Measurements from ENCODE around the gene NRF1.
"Not testable (repeated sequence)": the region's sequence is repeated elsewhere in the genome, so short reads cannot be mapped to it uniquely, and the experiment has no call there.

Gene NRF1

GRCh38 chr7:129671266-129671665, 59.7 kb downstream of the NRF1 start:
- Mint-ChIP-seq H3K36me3 (ENCODE audit: low read depth) (peaks cover 15% of the 10 kb centered on the region), H3K27ac (no peak overlapping the region), H3K4me1 (ENCODE audit: low read depth) (no peaks in the 10 kb centered on the region), H3K27me3 (ENCODE audit: low read depth) (no peaks in the 10 kb centered on the region), H3K9me3 (peaks cover 8% of the 10 kb centered on the region), H3K4me3 (no peak overlapping the region)

GRCh38 chr7:129674475-129674874, 63.0 kb downstream of the NRF1 start:
- not testable (repeated sequence) for H3K27ac Mint-ChIP-seq; H3K4me1 Mint-ChIP-seq (ENCODE audit: low read depth); H3K4me3 Mint-ChIP-seq; H3K9me3 Mint-ChIP-seq; H3K27me3 Mint-ChIP-seq (ENCODE audit: low read depth)
- H3K36me3 Mint-ChIP-seq (ENCODE audit: low read depth): peaks cover 29% of the 10 kb centered on the region

- H3K27me3 Mint-ChIP-seq (ENCODE audit: low read depth): no peaks in the 10 kb centered on the region
- H3K4me3 Mint-ChIP-seq: no peak overlapping the region
- no peaks in the 10 kb centered on the region for H3K4me1 Mint-ChIP-seq (ENCODE audit: low read depth)
- H3K9me3 Mint-ChIP-seq: peaks cover 8% of the 10 kb centered on the region
- no peak overlapping the region for H3K27ac Mint-ChIP-seq
- H3K36me3 Mint-ChIP-seq (ENCODE audit: low read depth): peaks cover 30% of the 10 kb centered on the region
These were observed 64.0 kb downstream of the NRF1 start for GRCh38 chr7:129675521-129675920.

GRCh38 chr7:129676017-129676897, 64.7 kb downstream of the NRF1 start:
- Mint-ChIP-seq H3K4me3 (no peak overlapping the region), H3K36me3 (ENCODE audit: low read depth) (peaks cover 31% of the 10 kb centered on the region), H3K4me1 (ENCODE audit: low read depth) (no peaks in the 10 kb centered on the region), H3K9me3 (peaks cover 8% of the 10 kb centered on the region), H3K27ac (no peak overlapping the region), H3K27me3 (ENCODE audit: low read depth) (no peaks in the 10 kb centered on the region)

GRCh38 chr7:129677796-129678195, 66.3 kb downstream of the NRF1 start:
- peaks cover 8% of the 10 kb centered on the region for H3K9me3 Mint-ChIP-seq
- no peak overlapping the region for H3K4me3 Mint-ChIP-seq
- H3K27ac Mint-ChIP-seq: no peak overlapping the region
- H3K36me3 Mint-ChIP-seq (ENCODE audit: low read depth): peaks cover 33% of the 10 kb centered on the region
- H3K27me3 Mint-ChIP-seq (ENCODE audit: low read depth): no peaks in the 10 kb centered on the region
- no peaks in the 10 kb centered on the region for H3K4me1 Mint-ChIP-seq (ENCODE audit: low read depth)

GRCh38 chr7:129678606-129679005, 67.1 kb downstream of the NRF1 start:
- H3K27ac Mint-ChIP-seq: no peak overlapping the region
- H3K4me1 Mint-ChIP-seq (ENCODE audit: low read depth): no peaks in the 10 kb centered on the region
- no peaks in the 10 kb centered on the region for H3K27me3 Mint-ChIP-seq (ENCODE audit: low read depth)
- H3K9me3 Mint-ChIP-seq: peaks cover 8% of the 10 kb centered on the region
- no peak overlapping the region for H3K4me3 Mint-ChIP-seq
- H3K36me3 Mint-ChIP-seq (ENCODE audit: low read depth): peaks cover 36% of the 10 kb centered on the region

- no peak overlapping the region for H3K4me3 Mint-ChIP-seq
- H3K27ac Mint-ChIP-seq: no peak overlapping the region
- peaks cover under 1% of the 10 kb centered on the region for H3K9me3 Mint-ChIP-seq
- H3K27me3 Mint-ChIP-seq (ENCODE audit: low read depth): no peaks in the 10 kb centered on the region
- no peaks in the 10 kb centered on the region for H3K4me1 Mint-ChIP-seq (ENCODE audit: low read depth)
- H3K36me3 Mint-ChIP-seq (ENCODE audit: low read depth): peaks cover 28% of the 10 kb centered on the region
These were observed 68.9 kb downstream of the NRF1 start for GRCh38 chr7:129680400-129680799.

GRCh38 chr7:129684777-129685176, 73.3 kb downstream of the NRF1 start:
- Mint-ChIP-seq H3K4me3 (no peak overlapping the region), H3K27me3 (ENCODE audit: low read depth) (no peaks in the 10 kb centered on the region), H3K36me3 (ENCODE audit: low read depth) (peaks cover 14% of the 10 kb centered on the region), H3K4me1 (ENCODE audit: low read depth) (no peaks in the 10 kb centered on the region), H3K27ac (no peak overlapping the region), H3K9me3 (no peaks in the 10 kb centered on the region)

GRCh38 chr7:129686063-129686462, 74.5 kb downstream of the NRF1 start:
- peaks cover 12% of the 10 kb centered on the region for H3K36me3 Mint-ChIP-seq (ENCODE audit: low read depth)
- H3K4me3 Mint-ChIP-seq: no peak overlapping the region
- no peaks in the 10 kb centered on the region for H3K9me3 Mint-ChIP-seq
- no peaks in the 10 kb centered on the region for H3K4me1 Mint-ChIP-seq (ENCODE audit: low read depth)
- no peaks in the 10 kb centered on the region for H3K27me3 Mint-ChIP-seq (ENCODE audit: low read depth)
- H3K27ac Mint-ChIP-seq: no peak overlapping the region

- Mint-ChIP-seq H3K27ac (no peak overlapping the region), H3K9me3 (no peaks in the 10 kb centered on the region), H3K27me3 (ENCODE audit: low read depth) (no peaks in the 10 kb centered on the region), H3K4me1 (ENCODE audit: low read depth) (no peaks in the 10 kb centered on the region), H3K36me3 (ENCODE audit: low read depth) (peaks cover 18% of the 10 kb centered on the region), H3K4me3 (no peak overlapping the region)
These were observed 77.1 kb downstream of the NRF1 start for GRCh38 chr7:129688503-129689222.

- H3K4me1 Mint-ChIP-seq (ENCODE audit: low read depth): no peaks in the 10 kb centered on the region
- no peaks in the 10 kb centered on the region for H3K9me3 Mint-ChIP-seq
- H3K4me3 Mint-ChIP-seq: no peak overlapping the region
- no peaks in the 10 kb centered on the region for H3K27me3 Mint-ChIP-seq (ENCODE audit: low read depth)
- peaks cover 19% of the 10 kb centered on the region for H3K36me3 Mint-ChIP-seq (ENCODE audit: low read depth)
- no peak overlapping the region for H3K27ac Mint-ChIP-seq
These were observed 78.6 kb downstream of the NRF1 start for GRCh38 chr7:129689995-129690581.

GRCh38 chr7:129690701-129691100, 79.2 kb downstream of the NRF1 start:
- Mint-ChIP-seq H3K4me3 (no peak overlapping the region), H3K27ac (no peak overlapping the region), H3K4me1 (ENCODE audit: low read depth) (no peaks in the 10 kb centered on the region), H3K9me3 (no peaks in the 10 kb centered on the region), H3K36me3 (ENCODE audit: low read depth) (peaks cover 17% of the 10 kb centered on the region), H3K27me3 (ENCODE audit: low read depth) (no peaks in the 10 kb centered on the region)

- Mint-ChIP-seq H3K27me3 (ENCODE audit: low read depth) (no peaks in the 10 kb centered on the region), H3K27ac (no peak overlapping the region), H3K9me3 (no peaks in the 10 kb centered on the region), H3K36me3 (ENCODE audit: low read depth) (peaks cover 8% of the 10 kb centered on the region), H3K4me3 (no peak overlapping the region), H3K4me1 (ENCODE audit: low read depth) (peaks cover 8% of the 10 kb centered on the region)
These were observed 87.2 kb downstream of the NRF1 start for GRCh38 chr7:129698516-129699418.

GRCh38 chr7:129702316-129702715, 90.8 kb downstream of the NRF1 start:
- Mint-ChIP-seq H3K36me3 (ENCODE audit: low read depth) (peaks cover 18% of the 10 kb centered on the region), H3K27me3 (ENCODE audit: low read depth) (no peaks in the 10 kb centered on the region), H3K4me1 (ENCODE audit: low read depth) (peaks cover 13% of the 10 kb centered on the region), H3K9me3 (no peaks in the 10 kb centered on the region), H3K4me3 (no peak overlapping the region), H3K27ac (no peak overlapping the region)

All from T-helper 1 cell treated with Interleukin-12 subunit alpha and Interleukin-12 subunit beta and Interleukin-4 antibody, amounts not matched to agents 30 μg/mL and 1 μg/mL, for 36 hours (primary cell).